ENCODE results near the gene AQR. TPM values are rescaled to one million over a fixed set of nuclear protein-coding genes. Genes with fewer than 3 reads are reported as not detected.
A peak's percentile ranks its signal among the peaks of the same experiment; 100 is the strongest.

Gene AQR
- total RNA-seq, 1 donor from 2014 or later = 28.5 TPM

- H3K27me3 Mint-ChIP-seq (ENCODE audit: unreplicated experiment) = no peaks in the 10 kb centered on the region
- H3K9me3 Mint-ChIP-seq (ENCODE audit: unreplicated experiment) = no peaks in the 10 kb centered on the region
- peaks cover 46% of the 10 kb centered on the region for H3K36me3 Mint-ChIP-seq (ENCODE audit: unreplicated experiment)
- no peak for TF ChIP-seq CTCF (IDR thresholded peaks at IDR 0.05)
- no peak for DNase-seq (ENCODE audit: extremely low spot score, unreplicated experiment)
- H3K4me1 Mint-ChIP-seq (ENCODE audit: unreplicated experiment) = peaks cover 1% of the 10 kb centered on the region
- no peak overlapping the region for H3K27ac Mint-ChIP-seq (ENCODE audit: unreplicated experiment)
- H3K4me3 Mint-ChIP-seq (ENCODE audit: unreplicated experiment) = no peak overlapping the region
Measured at GRCh38 chr15:34900748-34901147, 68.8 kb downstream of the AQR start.

DNA sequence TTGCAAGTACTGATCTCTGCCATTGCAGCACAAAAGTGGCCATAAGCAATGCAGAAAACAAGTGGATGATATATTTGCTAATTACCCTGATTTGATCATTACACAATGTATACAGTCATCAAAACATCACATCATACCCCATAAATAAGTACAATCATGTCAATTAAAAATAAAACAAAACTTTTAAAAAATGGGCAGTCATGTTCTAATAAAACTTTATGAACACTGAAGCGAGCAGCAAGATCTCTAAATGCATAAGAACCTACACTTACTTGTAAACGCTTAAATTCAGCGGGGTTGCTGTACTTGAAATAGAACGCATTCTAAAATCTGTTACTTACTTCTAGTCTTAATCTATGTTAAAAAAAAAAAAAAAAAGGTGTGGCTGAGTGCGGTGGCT lies 73.4 kb downstream of the AQR start:
- Mint-ChIP-seq H3K4me1 (ENCODE audit: unreplicated experiment) (peaks cover 2% of the 10 kb centered on the region), H3K27ac (ENCODE audit: unreplicated experiment) (no peak overlapping the region), H3K36me3 (ENCODE audit: unreplicated experiment) (peaks cover 65% of the 10 kb centered on the region), H3K4me3 (ENCODE audit: unreplicated experiment) (no peak overlapping the region), H3K27me3 (ENCODE audit: unreplicated experiment) (no peaks in the 10 kb centered on the region), H3K9me3 (ENCODE audit: unreplicated experiment) (peaks cover 18% of the 10 kb centered on the region)
- TF ChIP-seq CTCF (IDR thresholded peaks at IDR 0.05) = no peak
- no peak for DNase-seq (ENCODE audit: extremely low spot score, unreplicated experiment)

- peaks cover 14% of the 10 kb centered on the region for H3K4me1 Mint-ChIP-seq (ENCODE audit: unreplicated experiment)
- H3K36me3 Mint-ChIP-seq (ENCODE audit: unreplicated experiment) = peaks cover 66% of the 10 kb centered on the region
- H3K9me3 Mint-ChIP-seq (ENCODE audit: unreplicated experiment) = peaks cover 18% of the 10 kb centered on the region
- no peak for DNase-seq (ENCODE audit: extremely low spot score, unreplicated experiment)
- no peak for TF ChIP-seq CTCF (IDR thresholded peaks at IDR 0.05)
- no peak overlapping the region for H3K4me3 Mint-ChIP-seq (ENCODE audit: unreplicated experiment)
- no peak overlapping the region for H3K27ac Mint-ChIP-seq (ENCODE audit: unreplicated experiment)
- H3K27me3 Mint-ChIP-seq (ENCODE audit: unreplicated experiment) = no peaks in the 10 kb centered on the region
Measured at GRCh38 chr15:34893967-34894366, 75.6 kb downstream of the AQR start.

DNA sequence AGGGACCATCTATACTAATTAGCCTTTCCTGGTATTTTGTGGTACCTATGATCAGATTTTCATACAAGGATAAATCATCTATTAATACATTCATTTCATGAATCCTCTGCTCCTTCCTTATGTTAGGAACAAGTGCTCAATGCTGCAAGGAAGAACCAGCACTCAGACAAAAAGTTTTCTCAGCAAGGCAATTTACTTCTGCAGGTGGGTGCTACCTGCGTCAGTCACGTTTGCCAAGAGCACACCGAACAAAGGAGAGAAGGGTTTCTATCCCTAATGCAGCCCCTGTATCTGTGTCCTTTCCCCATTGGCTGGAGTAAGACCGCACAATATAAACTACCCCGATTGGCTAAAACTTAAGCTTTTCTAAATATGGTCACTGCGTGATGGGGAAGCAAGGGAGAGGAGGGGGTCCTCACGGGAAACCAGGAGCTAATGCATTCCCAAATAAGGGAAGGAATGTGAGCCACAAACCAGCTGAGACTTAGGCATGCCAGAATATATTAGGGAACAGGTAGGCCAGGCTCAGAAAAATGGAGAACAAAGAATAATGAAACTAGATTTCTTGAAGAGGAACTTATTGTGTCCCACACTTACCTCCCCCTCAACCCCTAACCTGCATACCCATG lies 76.5 kb downstream of the AQR start:
- peaks cover 63% of the 10 kb centered on the region for H3K36me3 Mint-ChIP-seq (ENCODE audit: unreplicated experiment)
- no peak for DNase-seq (ENCODE audit: extremely low spot score, unreplicated experiment)

GRCh38 chr15:34890424-34890823 lies 79.1 kb downstream of the AQR start:
- no peak for TF ChIP-seq CTCF (IDR thresholded peaks at IDR 0.05)
- Mint-ChIP-seq H3K4me3 (ENCODE audit: unreplicated experiment) (no peak overlapping the region), H3K9me3 (ENCODE audit: unreplicated experiment) (peaks cover 18% of the 10 kb centered on the region), H3K27ac (ENCODE audit: unreplicated experiment) (peak overlapping the region; percentile 45), H3K27me3 (ENCODE audit: unreplicated experiment) (no peaks in the 10 kb centered on the region), H3K36me3 (ENCODE audit: unreplicated experiment) (peaks cover 56% of the 10 kb centered on the region), H3K4me1 (ENCODE audit: unreplicated experiment) (peaks cover 22% of the 10 kb centered on the region)
- DNase-seq (ENCODE audit: extremely low spot score, unreplicated experiment) = no peak

More for the DNA sequence above, 76.5 kb downstream of the AQR start:
- H3K9me3 Mint-ChIP-seq (ENCODE audit: unreplicated experiment) = peaks cover 18% of the 10 kb centered on the region
- no peak overlapping the region for H3K4me3 Mint-ChIP-seq (ENCODE audit: unreplicated experiment)
- peaks cover 14% of the 10 kb centered on the region for H3K4me1 Mint-ChIP-seq (ENCODE audit: unreplicated experiment)
- no peak for TF ChIP-seq CTCF (IDR thresholded peaks at IDR 0.05)
- H3K27ac Mint-ChIP-seq (ENCODE audit: unreplicated experiment) = no peak overlapping the region
- no peaks in the 10 kb centered on the region for H3K27me3 Mint-ChIP-seq (ENCODE audit: unreplicated experiment)

Measured in osteocyte (in vitro differentiated cells).